Mucosa of rectum (tissue), 2 donors: ENCODE results near the gene HIRA.

Source experiments
- H3K27ac ChIP-seq, 2 donors: one replicate each; pipeline ENCODE4 v1.7.0; 2013; ENCODE audit warnings: inconsistent platforms in 2 of 2, low read depth in 2 of 2, low read length in 2 of 2
- H3K27me3 ChIP-seq, 2 donors: one replicate each; pipeline ENCODE4 v1.7.0; 2013; ENCODE audit warnings: low read length in 2 of 2; ENCODE audit not compliant: control insufficient read depth in 2 of 2, insufficient read depth in 2 of 2
- H3K36me3 ChIP-seq, 2 donors: one replicate each; pipeline ENCODE4 v1.7.0; 2013; ENCODE audit warnings: low read length in 2 of 2; ENCODE audit not compliant: control insufficient read depth in 2 of 2, insufficient read depth in 2 of 2
- H3K4me1 ChIP-seq, 2 donors: one replicate each; pipeline ENCODE4 v1.7.0; 2013; ENCODE audit warnings: low read length in 2 of 2, mild to moderate bottlenecking in 1 of 2; ENCODE audit not compliant: control insufficient read depth in 2 of 2, insufficient read depth in 2 of 2
- H3K4me3 ChIP-seq, 2 donors: one replicate each; pipeline ENCODE4 v1.7.0; 2013; ENCODE audit warnings: low read length in 2 of 2
- H3K9ac ChIP-seq, 2 donors: one replicate each; pipeline ENCODE4 v1.7.0; 2013; ENCODE audit warnings: low read length in 2 of 2, low read depth in 1 of 2, mild to moderate bottlenecking in 1 of 2
- H3K9me3 ChIP-seq, 2 donors: one replicate each; pipeline ENCODE4 v1.7.0; 2013; ENCODE audit warnings: low read length in 2 of 2; ENCODE audit not compliant: control insufficient read depth in 2 of 2
- donor health status: healthy.
- donor health status: Normal muscosa, but diverticular disease.

Gene HIRA

GRCh38 chr22:19463491-19464469 lies 32.2 kb upstream of the HIRA start:
- no peak overlapping the region for H3K9ac ChIP-seq
- H3K9me3 ChIP-seq, result no peaks in the 10 kb centered on the region
- no peak overlapping the region for H3K4me3 ChIP-seq
- no peaks in the 10 kb centered on the region for H3K27me3 ChIP-seq
- H3K4me1 ChIP-seq, result no peaks in the 10 kb centered on the region
- no peak overlapping the region for H3K27ac ChIP-seq
- H3K36me3 ChIP-seq, result peaks cover 48 to 50% of the 10 kb centered on the region in 2 donors

- Histone ChIP-seq H3K36me3 (peaks cover 45% of the 10 kb centered on the region in 2 donors), H3K9ac (no peak overlapping the region), H3K4me1 (no peaks in the 10 kb centered on the region), H3K4me3 (no peak overlapping the region), H3K9me3 (no peaks in the 10 kb centered on the region), H3K27me3 (no peaks in the 10 kb centered on the region), H3K27ac (no peak overlapping the region)
These were observed 31.5 kb upstream of the HIRA start for GRCh38 chr22:19463008-19463407.

- Histone ChIP-seq H3K36me3 (peaks cover 42 to 43% of the 10 kb centered on the region in 2 donors), H3K4me1 (no peaks in the 10 kb centered on the region), H3K9me3 (no peaks in the 10 kb centered on the region), H3K27ac (no peak overlapping the region), H3K4me3 (no peak overlapping the region), H3K27me3 (no peaks in the 10 kb centered on the region), H3K9ac (no peak overlapping the region)
These were observed 30.0 kb upstream of the HIRA start for GRCh38 chr22:19461506-19461905.

GRCh38 chr22:19460036-19460435 lies 28.5 kb upstream of the HIRA start:
- peaks cover 44% of the 10 kb centered on the region in 2 donors for H3K36me3 ChIP-seq

GRCh38 chr22:19457828-19458428 lies 26.4 kb upstream of the HIRA start:
- no peaks in the 10 kb centered on the region for H3K4me1 ChIP-seq
- no peaks in the 10 kb centered on the region for H3K27me3 ChIP-seq
- H3K36me3 ChIP-seq, result peaks cover 48 to 50% of the 10 kb centered on the region in 2 donors

More at GRCh38 chr22:19460036-19460435, 28.5 kb upstream of the HIRA start:
- Histone ChIP-seq H3K27me3 (no peaks in the 10 kb centered on the region), H3K9me3 (no peaks in the 10 kb centered on the region), H3K4me3 (no peak overlapping the region), H3K27ac (no peak overlapping the region), H3K4me1 (no peaks in the 10 kb centered on the region), H3K9ac (no peak overlapping the region)

GRCh38 chr22:19456541-19456940 lies 25.0 kb upstream of the HIRA start:
- H3K27ac ChIP-seq, result no peak overlapping the region
- H3K9ac ChIP-seq, result no peak overlapping the region
- H3K36me3 ChIP-seq, result peaks cover 53 to 59% of the 10 kb centered on the region in 2 donors
- H3K4me1 ChIP-seq, result no peaks in the 10 kb centered on the region
- no peak overlapping the region for H3K4me3 ChIP-seq
- no peaks in the 10 kb centered on the region for H3K27me3 ChIP-seq
- H3K9me3 ChIP-seq, result no peaks in the 10 kb centered on the region

More at GRCh38 chr22:19457828-19458428, 26.4 kb upstream of the HIRA start:
- no peaks in the 10 kb centered on the region for H3K9me3 ChIP-seq
- H3K4me3 ChIP-seq, result no peak overlapping the region
- H3K9ac ChIP-seq, result no peak overlapping the region
- no peak overlapping the region for H3K27ac ChIP-seq

- Histone ChIP-seq H3K9me3 (no peaks in the 10 kb centered on the region), H3K4me3 (no peak overlapping the region), H3K36me3 (peaks cover 53 to 60% of the 10 kb centered on the region in 2 donors), H3K9ac (no peak overlapping the region), H3K27ac (no peak overlapping the region), H3K27me3 (no peaks in the 10 kb centered on the region), H3K4me1 (no peaks in the 10 kb centered on the region)
These were observed 24.2 kb upstream of the HIRA start for GRCh38 chr22:19455585-19456370.

GRCh38 chr22:19455033-19455432 lies 23.5 kb upstream of the HIRA start:
- H3K36me3 ChIP-seq, result peaks cover 53 to 60% of the 10 kb centered on the region in 2 donors

GRCh38 chr22:19454156-19454555 lies 22.6 kb upstream of the HIRA start:
- Histone ChIP-seq H3K27me3 (no peaks in the 10 kb centered on the region), H3K4me1 (no peaks in the 10 kb centered on the region), H3K36me3 (peaks cover 53 to 60% of the 10 kb centered on the region in 2 donors), H3K4me3 (no peak overlapping the region), H3K27ac (no peak overlapping the region), H3K9ac (no peak overlapping the region), H3K9me3 (no peaks in the 10 kb centered on the region)

More at GRCh38 chr22:19455033-19455432, 23.5 kb upstream of the HIRA start:
- no peaks in the 10 kb centered on the region for H3K4me1 ChIP-seq
- no peaks in the 10 kb centered on the region for H3K27me3 ChIP-seq
- no peak overlapping the region for H3K9ac ChIP-seq
- H3K9me3 ChIP-seq, result no peaks in the 10 kb centered on the region
- H3K27ac ChIP-seq, result no peak overlapping the region
- H3K4me3 ChIP-seq, result no peak overlapping the region
